HL-60 (cell line): ENCODE data around the gene WASHC2C.
"Not testable (repeated sequence)": the region's sequence is repeated elsewhere in the genome, so short reads cannot be mapped to it uniquely, and the experiment has no call there.

Source experiments
- CTCF ChIP-seq: IDR thresholded peaks from one replicate; pipeline ENCODE4 v1.5.1; 2011; ENCODE audit warnings: low read length, control low read depth, inconsistent platforms; ENCODE audit not compliant: insufficient read depth
- GABPA ChIP-seq: IDR thresholded peaks from 2 replicates; pipeline ENCODE4 v1.6.1; 2012; ENCODE audit warnings: low read depth
- POLR2AphosphoS5 ChIP-seq: IDR thresholded peaks from 2 replicates; pipeline ENCODE4 v1.6.1; 2012; ENCODE audit warnings: low read depth
- REST ChIP-seq: IDR thresholded peaks from 2 replicates; pipeline ENCODE4 v1.6.1; 2012; ENCODE audit warnings: low read depth; ENCODE audit not compliant: insufficient replicate concordance
- SPI1 ChIP-seq: IDR thresholded peaks from 2 replicates; pipeline ENCODE4 v1.6.1; 2012; ENCODE audit warnings: low read depth, mild to moderate bottlenecking, borderline replicate concordance

- TF ChIP-seq CTCF, POLR2AphosphoS5, GABPA, REST, SPI1: not testable (repeated sequence)
Measured at GRCh38 chr10:45721503-45721902, 5.6 kb upstream of the WASHC2C start.
